Measurements from ENCODE around the gene UST. TPM values are rescaled to one million over a fixed set of nuclear protein-coding genes. Genes with fewer than 3 reads are reported as not detected.

UST gene
- total and polyA plus RNA-seq, 2 of the 8 experiments (the other 6 are each of a cell fraction or from before 2014, with no cell fraction given), result 13.5 to 34.5 TPM

GRCh38 chr6:149008741-149009140 is 261.9 kb downstream of the UST start:
- no peak overlapping the region for H3K56ac ChIP-seq (replicated peaks; ENCODE audit: insufficient read length, low read depth, low read length)
- H2BK20ac ChIP-seq (ENCODE audit: low read length), result no peak overlapping the region
- no peak for FAIRE-seq
- no peak overlapping the region for H3K4me3 ChIP-seq (ENCODE audit: extremely low read depth in 1 of 4, insufficient read depth in 2 of 4, low read depth in 3 of 4, low read length in 4 of 4)
- no peaks in the 10 kb centered on the region for H3K79me2 ChIP-seq (ENCODE audit: control insufficient read depth in 1 of 2, insufficient read depth in 2 of 2, low read length in 2 of 2)
- peaks cover 0 to 4% (median 1%) of the 10 kb centered on the region in 4 experiments; a peak in 3 of 7 replicates for H3K4me1 ChIP-seq (replicated peaks in 1 of 4; ENCODE audit: control insufficient read depth in 3 of 4, insufficient read depth in 4 of 4, low read length in 3 of 4)
- H3K14ac ChIP-seq (ENCODE audit: insufficient read length), result no peak overlapping the region
- no peak overlapping the region for H2BK120ac ChIP-seq (replicated peaks; ENCODE audit: low read depth, low read length)
- H2BK5ac ChIP-seq (ENCODE audit: low read depth, low read length), result no peak overlapping the region
- no peak overlapping the region for H3K9ac ChIP-seq (replicated peaks in 1 of 4; ENCODE audit: extremely low read depth in 1 of 4, low read depth in 3 of 4, low read length in 3 of 4)
- no peak overlapping the region for H2AFZ ChIP-seq (ENCODE audit: low read length)
- TF ChIP-seq, protein P1, sequence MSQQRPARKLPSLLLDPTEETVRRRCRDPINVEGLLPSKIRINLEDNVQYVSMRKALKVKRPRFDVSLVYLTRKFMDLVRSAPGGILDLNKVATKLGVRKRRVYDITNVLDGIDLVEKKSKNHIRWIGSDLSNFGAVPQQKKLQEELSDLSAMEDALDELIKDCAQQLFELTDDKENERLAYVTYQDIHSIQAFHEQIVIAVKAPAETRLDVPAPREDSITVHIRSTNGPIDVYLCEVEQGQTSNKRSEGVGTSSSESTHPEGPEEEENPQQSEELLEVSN (IDR thresholded peaks at IDR 0.05), result no peak
- TF ChIP-seq MAFK (IDR thresholded peaks at IDR 0.05; ENCODE audit: low read depth, low read length), result peak; percentile 54; the same call in 1 of the 2 replicates
- DNase-seq (ENCODE audit: low read depth in 1 of 2, low spot score in 2 of 2), result no peak
- no peaks in the 10 kb centered on the region for H3K79me1 ChIP-seq (ENCODE audit: low read depth, low read length)
- no peak overlapping the region for H3K4ac ChIP-seq (replicated peaks; ENCODE audit: insufficient read length, low read depth, low read length)
- no peak overlapping the region for H2AK5ac ChIP-seq (ENCODE audit: low read depth, low read length)
- H2BK12ac ChIP-seq (ENCODE audit: low read depth, low read length), result no peak overlapping the region
- H2BK15ac ChIP-seq (ENCODE audit: low read length), result no peak overlapping the region
- ChIA-PET CTCF (ENCODE audit: partially characterized antibody) (interaction anchor here (0.7 to 0.8 kb wide), 2 partner anchors 18 to 36 kb away, joined by 3 read pairs; no protein-coding TSS in a partner anchor), POLR2A (ENCODE audit: partially characterized antibody) (no interaction called here)
- peaks cover 0 to 17% (median 8%) of the 10 kb centered on the region in 4 experiments; a peak in 5 of 8 replicates for H3K36me3 ChIP-seq (ENCODE audit: control insufficient read depth in 2 of 4, insufficient read depth in 4 of 4, low read length in 3 of 4)
- H4K20me1 ChIP-seq (replicated peaks in 1 of 2; ENCODE audit: control insufficient read depth in 1 of 2, insufficient read depth in 2 of 2, low read length in 2 of 2), result no peaks in the 10 kb centered on the region
- no peaks in the 10 kb centered on the region for H3K9me3 ChIP-seq (ENCODE audit: insufficient read depth in 2 of 2, low read depth in 1 of 2, low read length in 1 of 2)
- no peak overlapping the region for H4K8ac ChIP-seq (ENCODE audit: extremely low read depth, insufficient read depth, low read length)
- no peak overlapping the region for H4K5ac ChIP-seq (ENCODE audit: insufficient read length, low read depth, low read length)
- no peaks in the 10 kb centered on the region for H3K27me3 ChIP-seq (replicated peaks in 1 of 4; ENCODE audit: control insufficient read depth in 3 of 4, extremely low read depth in 1 of 4, insufficient read depth in 3 of 4, low read length in 3 of 4)
- H4K91ac ChIP-seq (replicated peaks; ENCODE audit: insufficient read length, low read length), result no peak overlapping the region
- no peaks in the 10 kb centered on the region; the same call in 1 of the 2 replicates for H3K23me2 ChIP-seq (ENCODE audit: low read depth, low read length)
- no peak overlapping the region for H3K4me2 ChIP-seq (ENCODE audit: insufficient read depth in 1 of 2, low read depth in 2 of 2, low read length in 2 of 2)
- H3K27ac ChIP-seq (ENCODE audit: low read depth, low read length), result no peak overlapping the region
- no peak overlapping the region for H3K18ac ChIP-seq (ENCODE audit: extremely low read depth, low read length)
- WGBS, 2 experiments (ENCODE audit: extremely low coverage in 1 of 2, insufficient coverage in 1 of 2, insufficient read length in 1 of 2, insufficient replicate concordance in 2 of 2, low coverage in 1 of 2, low lambda C conversion rate in 2 of 2, missing lambda C conversion rate in 1 of 2), result 85% methylated on average over 2 of the region's 2 CpGs; no CpG with 5 or more reads in 1 of the 2 experiments
- no peak overlapping the region for H3K23ac ChIP-seq (ENCODE audit: insufficient read length)

All from H1 (cell line).